Thoracic aorta (tissue), 2 donors: ENCODE data around the gene CSF1R. TPM values are rescaled to one million over a fixed set of nuclear protein-coding genes. Genes with fewer than 3 reads are reported as not detected.

Source experiments
- ATAC-seq: fragments of 150-250 bp; one replicate; pipeline ENCODE4 v1.8.0; 2017; ENCODE audit warnings: low read depth; ENCODE audit not compliant: insufficient number of reproducible peaks, low FRiP score
- DNase-seq: peaks from one replicate; pipeline ENCODE4 v3.0.0-alpha.2; 2020; ENCODE audit warnings: low spot score
- H3K27ac ChIP-seq, 2 donors: fragments of 200-600 bp; sonication (generic); 1 replicate in 1 of 2; 2 replicates in 1 of 2; pipeline ENCODE4 v1.5.1; 2016; ENCODE audit warnings: mild to moderate bottlenecking in 2 of 2, moderate library complexity in 2 of 2
- H3K27me3 ChIP-seq: fragments of 200-600 bp; sonication (generic); replicated peaks from 2 replicates; pipeline ENCODE4 v1.6.0; 2016; ENCODE audit warnings: mild to moderate bottlenecking; ENCODE audit not compliant: insufficient read depth
- H3K36me3 ChIP-seq: fragments of 200-600 bp; sonication (generic); one replicate; pipeline ENCODE4 v1.5.1; 2016
- H3K4me1 ChIP-seq, 2 donors: fragments of 200-600 bp; sonication (generic); 1 replicate in 1 of 2; 2 replicates in 1 of 2; pipeline versions ENCODE4 v1.5.1 to v1.6.0; 2016; ENCODE audit warnings: low read depth in 2 of 2, mild to moderate bottlenecking in 1 of 2; ENCODE audit not compliant: control insufficient read depth in 1 of 2
- H3K4me3 ChIP-seq: fragments of 200-600 bp; sonication (generic); 2 replicates; pipeline ENCODE4 v1.5.1; 2016; ENCODE audit warnings: mild to moderate bottlenecking
- H3K9me3 ChIP-seq: fragments of 200-600 bp; sonication (generic); 2 replicates; pipeline ENCODE4 v1.5.1; 2016
- total RNA-seq, 2 donors: library from RNA; depleted of rRNA; stranded (reverse); fragments of >200 nt; gene quantifications; one replicate each; pipeline versions ENCODE4 v1.1.0 to v1.2.3, GENCODE V29; 2016
- TF ChIP-seq, protein P1 (sequence below): fragments of 200-600 bp; sonication (generic); IDR thresholded peaks from one replicate; pipeline ENCODE4 v1.5.1; 2019; ENCODE audit warnings: antibody characterized with exemption

CSF1R gene
- total RNA-seq, 2 donors from 2014 or later, result 76.3 to 98.6 TPM

DNA sequence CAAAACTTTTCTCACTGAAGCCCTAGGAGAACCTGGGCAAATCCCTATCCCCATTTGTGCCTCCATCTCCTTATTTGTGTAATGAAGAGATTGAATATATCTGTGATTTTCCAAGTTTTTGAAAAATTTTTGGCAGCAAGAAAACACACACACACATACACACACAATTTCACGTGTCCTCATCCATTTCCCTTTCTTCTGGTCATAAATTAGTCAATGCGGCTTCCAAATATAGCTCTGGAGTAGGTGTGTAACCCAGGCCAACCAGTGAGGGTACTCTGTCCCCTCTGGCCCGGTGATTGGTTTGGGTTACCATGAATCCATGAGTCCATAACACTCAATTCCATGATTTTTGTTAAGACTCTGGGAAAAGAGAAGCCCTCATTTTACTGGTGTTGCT lies 12.7 kb downstream of the CSF1R start:
- ATAC-seq (no peak), DNase-seq (no peak)
- H3K9me3 ChIP-seq, result no peaks in the 10 kb centered on the region
- no peaks in the 10 kb centered on the region for H3K27me3 ChIP-seq
- no peak overlapping the region for H3K4me3 ChIP-seq
- H3K27ac ChIP-seq, result no peak overlapping the region
- TF ChIP-seq, protein P1, sequence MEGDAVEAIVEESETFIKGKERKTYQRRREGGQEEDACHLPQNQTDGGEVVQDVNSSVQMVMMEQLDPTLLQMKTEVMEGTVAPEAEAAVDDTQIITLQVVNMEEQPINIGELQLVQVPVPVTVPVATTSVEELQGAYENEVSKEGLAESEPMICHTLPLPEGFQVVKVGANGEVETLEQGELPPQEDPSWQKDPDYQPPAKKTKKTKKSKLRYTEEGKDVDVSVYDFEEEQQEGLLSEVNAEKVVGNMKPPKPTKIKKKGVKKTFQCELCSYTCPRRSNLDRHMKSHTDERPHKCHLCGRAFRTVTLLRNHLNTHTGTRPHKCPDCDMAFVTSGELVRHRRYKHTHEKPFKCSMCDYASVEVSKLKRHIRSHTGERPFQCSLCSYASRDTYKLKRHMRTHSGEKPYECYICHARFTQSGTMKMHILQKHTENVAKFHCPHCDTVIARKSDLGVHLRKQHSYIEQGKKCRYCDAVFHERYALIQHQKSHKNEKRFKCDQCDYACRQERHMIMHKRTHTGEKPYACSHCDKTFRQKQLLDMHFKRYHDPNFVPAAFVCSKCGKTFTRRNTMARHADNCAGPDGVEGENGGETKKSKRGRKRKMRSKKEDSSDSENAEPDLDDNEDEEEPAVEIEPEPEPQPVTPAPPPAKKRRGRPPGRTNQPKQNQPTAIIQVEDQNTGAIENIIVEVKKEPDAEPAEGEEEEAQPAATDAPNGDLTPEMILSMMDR, result no peak
- no peaks in the 10 kb centered on the region for H3K4me1 ChIP-seq
- H3K36me3 ChIP-seq, result no peaks in the 10 kb centered on the region

DNA sequence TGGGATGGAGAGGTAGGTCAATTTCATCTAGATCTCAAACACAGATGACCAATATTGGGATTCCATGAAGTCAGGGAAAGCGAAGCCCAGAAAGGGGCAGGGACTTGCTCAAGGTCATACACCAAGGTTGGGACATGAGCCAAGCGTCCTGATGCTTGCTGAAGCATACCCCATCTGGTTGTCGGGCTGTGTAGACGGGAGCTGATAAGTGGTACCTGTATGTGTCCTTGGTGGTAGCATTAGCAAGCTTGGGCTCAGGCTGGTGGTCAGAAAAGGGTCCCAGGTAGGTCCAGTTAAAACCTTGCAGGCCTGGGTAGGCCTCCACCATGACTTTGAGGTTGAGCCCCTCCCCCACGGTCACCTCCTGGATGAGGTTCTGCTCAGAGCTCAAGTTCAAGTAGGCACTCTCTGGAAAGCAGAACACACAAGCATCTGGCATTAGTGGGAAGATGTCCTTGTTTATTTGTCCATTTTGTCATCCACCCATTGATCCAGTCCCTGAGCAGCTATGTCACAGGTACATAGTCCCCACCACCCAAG lies 13.2 kb downstream of the CSF1R start:
- Histone ChIP-seq H3K36me3 (no peaks in the 10 kb centered on the region), H3K27ac (no peak overlapping the region), H3K9me3 (no peaks in the 10 kb centered on the region), H3K4me3 (no peak overlapping the region), H3K4me1 (no peaks in the 10 kb centered on the region), H3K27me3 (no peaks in the 10 kb centered on the region)
- TF ChIP-seq, protein P1, result no peak
- ATAC-seq (no peak), DNase-seq (no peak)

DNA sequence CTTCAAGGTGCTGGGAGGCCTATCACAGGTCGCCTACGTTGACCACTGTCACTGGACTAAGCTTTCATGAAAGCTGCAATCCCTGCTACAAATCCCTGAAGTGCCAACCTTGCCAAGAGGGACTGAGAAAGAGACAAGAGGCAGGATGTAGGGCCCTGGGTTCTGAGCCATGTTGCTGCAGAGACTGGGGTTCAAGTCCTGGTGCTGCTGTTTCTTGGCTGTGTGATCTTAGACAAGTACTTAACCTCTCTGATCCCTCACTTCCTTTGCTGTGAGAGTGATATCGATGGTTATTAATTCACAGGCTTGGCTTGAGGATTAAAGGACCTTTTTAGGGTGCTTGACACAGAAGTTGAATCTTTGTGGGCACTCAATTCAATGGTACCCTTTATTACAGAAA lies 15.5 kb downstream of the CSF1R start:
- no peaks in the 10 kb centered on the region for H3K36me3 ChIP-seq
- no peaks in the 10 kb centered on the region for H3K27me3 ChIP-seq
- H3K4me3 ChIP-seq, result no peak overlapping the region
- DNase-seq (no peak), ATAC-seq (no peak)
- H3K27ac ChIP-seq, result no peak overlapping the region
- TF ChIP-seq, protein P1, result no peak
- H3K4me1 ChIP-seq, result peaks cover 0 to 6% of the 10 kb centered on the region in 2 donors
- no peaks in the 10 kb centered on the region for H3K9me3 ChIP-seq

DNA sequence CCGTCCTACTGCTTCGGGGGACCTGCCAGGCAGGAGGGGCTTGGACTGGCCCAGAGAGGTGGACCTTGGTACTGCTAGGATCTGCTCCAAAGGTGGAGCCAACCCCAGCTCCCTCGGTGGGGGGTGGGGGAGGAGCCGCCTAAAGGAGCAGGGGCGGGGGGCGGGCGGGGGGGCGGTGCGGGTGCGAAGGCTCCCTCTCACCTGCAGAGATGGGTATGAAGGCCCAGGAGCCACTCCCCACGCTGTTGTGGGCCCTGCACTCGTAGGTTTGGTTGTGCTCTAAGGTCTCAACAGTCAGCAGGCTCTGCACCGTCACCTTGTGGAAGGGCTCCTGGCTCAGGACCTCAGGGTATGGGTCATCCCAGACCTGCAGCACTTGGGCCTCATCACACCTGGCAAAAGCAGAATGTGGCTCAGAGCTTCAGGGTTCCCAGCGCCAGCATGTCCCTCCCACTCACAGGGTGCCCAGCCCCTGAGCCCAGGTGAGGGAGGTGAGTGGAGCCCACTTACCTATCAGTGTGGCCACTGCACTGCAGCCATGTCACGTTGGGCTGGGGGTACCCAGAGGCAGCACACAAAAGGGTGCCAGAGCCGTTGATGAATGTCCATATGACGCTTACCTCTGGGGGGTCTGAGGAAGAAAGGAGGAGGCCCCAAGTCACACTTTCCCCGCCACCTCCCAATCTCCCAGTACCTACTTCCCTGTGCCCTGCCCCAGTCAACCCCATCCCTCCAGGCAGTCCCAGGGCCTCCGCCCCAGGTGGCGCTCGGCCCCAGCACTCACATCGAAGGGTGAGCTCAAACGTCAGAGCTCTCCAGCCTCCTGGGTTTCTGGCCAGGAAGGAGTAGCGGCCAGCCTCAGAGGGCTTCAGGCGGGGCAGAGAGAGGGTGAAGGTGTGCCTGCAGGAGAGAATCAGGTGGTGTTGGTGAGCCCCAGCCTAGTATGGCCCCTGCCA lies 16.4 kb downstream of the CSF1R start:
- DNase-seq (no peak), ATAC-seq (no peak)
- Histone ChIP-seq H3K27ac (no peak overlapping the region), H3K27me3 (no peaks in the 10 kb centered on the region), H3K9me3 (no peaks in the 10 kb centered on the region), H3K4me3 (no peak overlapping the region), H3K4me1 (peaks cover 4 to 8% of the 10 kb centered on the region in 2 donors), H3K36me3 (no peaks in the 10 kb centered on the region)
- TF ChIP-seq, protein P1, result no peak

DNA sequence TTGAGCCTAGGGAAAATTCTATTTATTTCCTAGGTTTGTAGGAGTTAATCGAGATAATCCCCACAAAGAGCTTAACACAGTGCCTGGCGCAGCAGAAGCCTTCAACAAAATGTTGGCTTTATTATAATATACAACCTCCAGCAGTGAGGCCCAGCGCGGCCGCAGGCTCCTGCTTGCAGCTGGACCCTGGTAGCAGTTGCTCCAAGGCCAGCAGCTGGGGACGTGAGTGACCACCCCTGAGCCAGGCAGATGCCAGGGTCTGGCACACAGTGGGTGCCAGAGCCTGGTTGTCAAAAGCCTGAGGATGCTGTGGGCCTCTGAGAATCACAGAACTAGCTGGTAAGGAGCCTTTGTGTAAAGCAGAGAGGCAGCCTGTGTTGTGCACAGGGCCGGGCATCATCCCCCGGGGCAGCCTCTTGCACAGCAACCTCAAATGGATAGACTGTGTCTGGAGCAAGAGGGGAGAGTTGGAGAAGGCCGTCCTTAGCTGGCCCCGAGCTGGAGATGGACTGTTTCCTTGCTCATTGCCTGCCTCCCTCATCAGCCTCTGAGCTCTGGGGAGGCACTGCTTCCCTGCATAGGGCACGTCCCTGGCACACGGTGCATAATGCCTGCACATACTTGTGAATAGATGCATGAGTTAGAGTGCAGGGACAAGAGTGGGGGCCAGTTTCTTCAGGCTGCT lies 17.3 kb downstream of the CSF1R start:
- TF ChIP-seq, protein P1, result no peak

More for the DNA sequence above, 17.3 kb downstream of the CSF1R start:
- no peaks in the 10 kb centered on the region for H3K27me3 ChIP-seq
- H3K36me3 ChIP-seq, result no peaks in the 10 kb centered on the region
- H3K27ac ChIP-seq, result no peak overlapping the region
- DNase-seq (no peak), ATAC-seq (no peak)
- H3K4me1 ChIP-seq, result peaks cover 4 to 8% of the 10 kb centered on the region in 2 donors
- no peak overlapping the region for H3K4me3 ChIP-seq
- no peaks in the 10 kb centered on the region for H3K9me3 ChIP-seq
